Adrenal gland (tissue), 12 donors: Measurements from ENCODE around the gene PSMB1. TPM values are rescaled to one million over a fixed set of nuclear protein-coding genes. Genes with fewer than 3 reads are reported as not detected.
"Not testable (repeated sequence)": the region's sequence is repeated elsewhere in the genome, so short reads cannot be mapped to it uniquely, and the experiment has no call there.

Experiments
- DNase-seq, 7 donors: peaks; one replicate each; pipeline ENCODE4 v3.0.0-alpha.2; 2019 to 2020
- H3K27ac ChIP-seq, 5 donors: fragments of 200-600 bp; sonication (generic) in 4 of 5; 1 replicate in 3 of 5; 2 replicates in 2 of 5; pipeline versions ENCODE4 v1.5.1 to v1.8.0; 2016 to 2020; ENCODE audit warnings: mild to moderate bottlenecking in 1 of 5
- H3K27me3 ChIP-seq: fragments of 200-600 bp; 2 replicates; pipeline ENCODE4 v1.8.0; 2021
- H3K36me3 ChIP-seq, 2 donors: fragments of 200-600 bp; replicated peaks in 1 of 2; 1 replicate in 1 of 2; 2 replicates in 1 of 2; pipeline versions ENCODE4 v1.5.1 to v1.8.0; 2018 to 2022
- H3K4me1 ChIP-seq, 2 donors: fragments of 200-600 bp; replicated peaks in 1 of 2; 1 replicate in 1 of 2; 2 replicates in 1 of 2; pipeline versions ENCODE4 v1.5.1 to v1.8.0; 2018 to 2021
- H3K4me3 ChIP-seq, 4 donors: fragments of 200-600 bp; sonication (generic) in 3 of 4; one replicate each; pipeline ENCODE4 v1.5.1; 2016 to 2018
- H3K9me3 ChIP-seq, 3 donors: fragments of 200-600 bp; sonication (generic) in 1 of 3; replicated peaks in 1 of 3; 1 replicate in 2 of 3; 2 replicates in 1 of 3; pipeline versions ENCODE4 v1.5.1 to v1.8.0; 2016 to 2021
- POLR2A ChIP-seq, 2 donors: fragments of 450-650 bp; IDR thresholded peaks; one replicate each; pipeline ENCODE4 v1.6.1; 2017; ENCODE audit warnings: antibody characterized with exemption in 2 of 2, mild to moderate bottlenecking in 2 of 2, moderate library complexity in 1 of 2
- WGBS, 4 donors: extraction: QIAGEN DNeasy Blood & Tissue Kit in 2 of 4; methylation state at CpG; one replicate each; pipeline versions ENCODE4 v1.1.5 to v1.1.7; 2013 to 2017; 5-methylcytosine and 5-hydroxymethylcytosine counted together
- intact Hi-C, 2 donors: fragments of 100-400 bp; cut with DNase I; formaldehyde crosslinking; loops; one replicate each; pipeline versions ENCODE4 v1.14.1 to v1.15.0; 2022 to 2023
- polyA plus RNA-seq, 3 donors: library from polyadenylated mRNA; stranded (reverse); fragments of 200-250 nt in 2 of 3; fragments of 350-450 nt in 1 of 3; fragmentation: Illumina TruSeq in 1 of 3; extraction: RNeasy Lipid Tissue Mini Kit (QIAGEN cat#74804) in 1 of 3; gene quantifications; one replicate each; pipeline ENCODE4 v1.2.3, GENCODE V29; 2013 to 2014
- total RNA-seq, 9 donors: library from RNA; depleted of rRNA in 4 of 9; stranded (reverse); fragments of >200 nt in 4 of 9; fragments of 120-200 nt in 1 of 9; fragmentation: NEBNext Ultra II Directional in 1 of 9; extraction: Animal tissue kit (Norgen Biotek cat#: 25700) in 1 of 9; gene quantifications; one replicate each; pipeline versions ENCODE4 v1.1.0 to v1.2.4, GENCODE V29; 2013 to 2023
- TF ChIP-seq, protein P1 (sequence below), 6 experiments: fragments of 450-650 bp in 4 of 6; fragments of 200-600 bp in 2 of 6; sonication (generic) in 1 of 6; IDR thresholded peaks; 1 replicate in 5 of 6; 2 replicates in 1 of 6; pipeline versions ENCODE4 v1.5.1 to v1.8.0; 2016 to 2021; ENCODE audit warnings: antibody characterized with exemption in 6 of 6, mild to moderate bottlenecking in 2 of 6, moderate library complexity in 1 of 6
- donor health status: healthy with polysubstance abuse.
- donor health status: Bipolar disorder and iron deficiency.
- donor health status: DM: yes; HTN: yes; CAD: no.
- donor health status: DM: no; HTN: no; CAD: no.
- donor health status: DM: no; HTN: no; CAD: no.
- donor health status: DM: yes; HTN: yes; CAD: no.

PSMB1 gene
- total and polyA plus RNA-seq, 12 donors = 129 to 442 (median 191) TPM

- no peak for TF ChIP-seq POLR2A (IDR thresholded peaks at IDR 0.05)
- TF ChIP-seq, protein P1, sequence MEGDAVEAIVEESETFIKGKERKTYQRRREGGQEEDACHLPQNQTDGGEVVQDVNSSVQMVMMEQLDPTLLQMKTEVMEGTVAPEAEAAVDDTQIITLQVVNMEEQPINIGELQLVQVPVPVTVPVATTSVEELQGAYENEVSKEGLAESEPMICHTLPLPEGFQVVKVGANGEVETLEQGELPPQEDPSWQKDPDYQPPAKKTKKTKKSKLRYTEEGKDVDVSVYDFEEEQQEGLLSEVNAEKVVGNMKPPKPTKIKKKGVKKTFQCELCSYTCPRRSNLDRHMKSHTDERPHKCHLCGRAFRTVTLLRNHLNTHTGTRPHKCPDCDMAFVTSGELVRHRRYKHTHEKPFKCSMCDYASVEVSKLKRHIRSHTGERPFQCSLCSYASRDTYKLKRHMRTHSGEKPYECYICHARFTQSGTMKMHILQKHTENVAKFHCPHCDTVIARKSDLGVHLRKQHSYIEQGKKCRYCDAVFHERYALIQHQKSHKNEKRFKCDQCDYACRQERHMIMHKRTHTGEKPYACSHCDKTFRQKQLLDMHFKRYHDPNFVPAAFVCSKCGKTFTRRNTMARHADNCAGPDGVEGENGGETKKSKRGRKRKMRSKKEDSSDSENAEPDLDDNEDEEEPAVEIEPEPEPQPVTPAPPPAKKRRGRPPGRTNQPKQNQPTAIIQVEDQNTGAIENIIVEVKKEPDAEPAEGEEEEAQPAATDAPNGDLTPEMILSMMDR (IDR thresholded peaks at IDR 0.05) = no peak
- intact Hi-C loops = no loop called here
- no peak overlapping the region for H3K4me3 ChIP-seq
- H3K27me3 ChIP-seq = peaks cover 3% of the 10 kb centered on the region
- H3K36me3 ChIP-seq = no peaks in the 10 kb centered on the region
- H3K27ac ChIP-seq = no peak overlapping the region
- DNase-seq = no peak
- no peaks in the 10 kb centered on the region for H3K4me1 ChIP-seq
- 56 to 74% (median 71%) methylated on average over 4 of the region's 4 CpGs for WGBS, 4 donors
- no peaks in the 10 kb centered on the region for H3K9me3 ChIP-seq
Measured at GRCh38 chr6:170504479-170504878, 48.6 kb downstream of the PSMB1 start.

GRCh38 chr6:170503414-170503761 is 49.7 kb downstream of the PSMB1 start:
- DNase-seq = no peak
- no peaks in the 10 kb centered on the region for H3K4me1 ChIP-seq
- no peaks in the 10 kb centered on the region for H3K9me3 ChIP-seq
- no peak overlapping the region for H3K4me3 ChIP-seq
- TF ChIP-seq POLR2A (IDR thresholded peaks at IDR 0.05) = no peak
- TF ChIP-seq, protein P1 (IDR thresholded peaks at IDR 0.05) = no peak
- peaks cover 3% of the 10 kb centered on the region for H3K27me3 ChIP-seq
- no peaks in the 10 kb centered on the region for H3K36me3 ChIP-seq
- intact Hi-C loops = no loop called here
- no peak overlapping the region for H3K27ac ChIP-seq

- H3K9me3 ChIP-seq, H3K4me1 ChIP-seq, H3K27me3 ChIP-seq, H3K36me3 ChIP-seq, H3K4me3 ChIP-seq, H3K27ac ChIP-seq, DNase-seq, intact Hi-C loops: not testable (repeated sequence)
- WGBS, 4 donors = 58 to 98% (median 91%) methylated on average over 2 of the region's 2 CpGs
Measured at GRCh38 chr6:170502733-170503413, 50.2 kb downstream of the PSMB1 start.

- H3K27ac ChIP-seq, DNase-seq, H3K36me3 ChIP-seq, H3K4me1 ChIP-seq, H3K27me3 ChIP-seq, intact Hi-C loops, H3K4me3 ChIP-seq, H3K9me3 ChIP-seq: not testable (repeated sequence)
- WGBS, 4 donors = 50 to 83% (median 62%) methylated on average over 2 of the region's 2 CpGs
Measured at GRCh38 chr6:170502268-170502667, 50.8 kb downstream of the PSMB1 start.

DNA sequence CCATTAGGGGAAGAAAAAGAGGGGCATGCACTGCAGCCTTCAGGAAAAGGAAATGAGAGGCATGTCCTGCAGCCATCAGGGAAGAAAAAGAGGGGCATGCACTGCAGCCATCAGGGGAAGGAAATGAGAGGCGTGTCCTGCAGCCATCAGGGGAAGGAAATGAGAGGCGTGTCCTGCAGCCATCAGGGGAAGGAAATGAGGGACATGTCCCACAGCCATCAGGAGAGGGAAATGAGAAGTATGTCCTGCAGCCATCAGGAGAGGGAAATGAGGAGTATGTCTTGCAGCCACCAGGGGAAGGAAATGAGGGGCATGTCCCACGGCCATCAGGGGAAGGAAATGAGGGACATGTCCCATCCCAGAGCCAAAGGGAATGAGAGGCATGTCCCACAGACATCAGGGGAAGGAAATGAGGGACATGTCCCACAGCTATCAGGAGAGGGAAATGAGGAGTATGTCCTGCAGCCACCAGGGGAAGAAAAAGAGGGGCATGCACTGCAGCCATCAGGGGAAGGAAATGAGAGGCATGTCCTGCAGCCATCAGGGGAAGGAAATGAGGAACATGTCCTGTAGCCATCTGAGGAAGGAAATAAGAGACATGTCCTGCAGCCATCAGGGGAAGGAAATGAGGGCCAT is 52.0 kb downstream of the PSMB1 start:
- no peak overlapping the region for H3K27ac ChIP-seq
- intact Hi-C loops = no loop called here
- DNase-seq = no peak
- H3K4me3 ChIP-seq = no peak overlapping the region
- H3K27me3 ChIP-seq = peaks cover 3% of the 10 kb centered on the region
- TF ChIP-seq, protein P1 (IDR thresholded peaks at IDR 0.05) = no peak
- no peak for TF ChIP-seq POLR2A (IDR thresholded peaks at IDR 0.05)
- no peaks in the 10 kb centered on the region for H3K36me3 ChIP-seq
- H3K4me1 ChIP-seq = no peaks in the 10 kb centered on the region
- WGBS, 4 donors = 48 to 59% (median 56%) methylated on average over 3 of the region's 3 CpGs
- no peaks in the 10 kb centered on the region for H3K9me3 ChIP-seq
